Keratinocyte (primary cell): ENCODE measurements around the gene ARNT2. TPM values are rescaled to one million over a fixed set of nuclear protein-coding genes. Genes with fewer than 3 reads are reported as not detected.

Experiments used
- DNase-seq: peaks from one replicate; pipeline ENCODE4 v3.0.0-alpha.2; 2011; ENCODE audit warnings: low read depth, missing footprints, low spot score
- FAIRE-seq: peaks from 2 replicates; lab custom pipeline; 2011; peaks lifted over from hg19 to GRCh38; lab: Jason Lieb, UNC
- H2AFZ ChIP-seq: 2 replicates; pipeline ENCODE4 v1.6.0; 2012; ENCODE audit warnings: low read length, control low read depth, inconsistent platforms; ENCODE audit not compliant: control insufficient read depth
- H3K27ac ChIP-seq: 2 replicates; pipeline ENCODE4 v1.5.1; 2011; ENCODE audit warnings: low read length; ENCODE audit not compliant: control insufficient read depth, insufficient read depth
- H3K27me3 ChIP-seq: 3 replicates; pipeline ENCODE4 v1.6.0; 2011; ENCODE audit warnings: low read length; ENCODE audit not compliant: control insufficient read depth, insufficient read depth; ENCODE audit errors: extremely low read depth
- H3K36me3 ChIP-seq, 2 experiments: 2 replicates in 1 of 2; 3 replicates in 1 of 2; pipeline ENCODE4 v1.5.1; 2011; ENCODE audit warnings: low read length in 2 of 2, mild to moderate bottlenecking in 1 of 2; ENCODE audit not compliant: control insufficient read depth in 2 of 2, insufficient read depth in 2 of 2; ENCODE audit errors: extremely low read depth in 1 of 2
- H3K4me1 ChIP-seq: 3 replicates; pipeline ENCODE4 v1.5.1; 2011; ENCODE audit warnings: low read length; ENCODE audit not compliant: control insufficient read depth, insufficient read depth; ENCODE audit errors: extremely low read depth
- H3K4me2 ChIP-seq: 3 replicates; pipeline ENCODE4 v1.6.0; 2011; ENCODE audit warnings: low read depth, low read length; ENCODE audit not compliant: control insufficient read depth, insufficient read depth; ENCODE audit errors: extremely low read depth
- H3K4me3 ChIP-seq, 3 experiments: fragments of 200-600 bp in 1 of 3; sonication (generic) in 1 of 3; 2 replicates in 2 of 3; 3 replicates in 1 of 3; pipeline ENCODE4 v1.5.1; 2011 to 2016; ENCODE audit warnings: low read length in 3 of 3, mild to moderate bottlenecking in 3 of 3, control low read depth in 2 of 3, inconsistent platforms in 1 of 3, low read depth in 1 of 3, mixed read lengths in 1 of 3, mixed run types in 1 of 3, moderate library complexity in 1 of 3; ENCODE audit not compliant: control insufficient read depth in 2 of 3, insufficient read depth in 2 of 3; ENCODE audit errors: extremely low read depth in 1 of 3
- H3K79me2 ChIP-seq: 2 replicates; pipeline ENCODE4 v1.6.0; 2012; ENCODE audit warnings: low read length; ENCODE audit not compliant: control insufficient read depth, insufficient read depth
- H3K9ac ChIP-seq: 3 replicates; pipeline ENCODE4 v1.6.0; 2011; ENCODE audit warnings: low read length; ENCODE audit not compliant: control insufficient read depth, insufficient read depth; ENCODE audit errors: extremely low read depth
- H3K9me1 ChIP-seq: 3 replicates; pipeline ENCODE4 v1.6.0; 2011; ENCODE audit warnings: low read length; ENCODE audit not compliant: control insufficient read depth, insufficient read depth; ENCODE audit errors: extremely low read depth
- H3K9me3 ChIP-seq: 2 replicates; pipeline ENCODE4 v1.5.1; 2012; ENCODE audit warnings: low read depth, low read length; ENCODE audit not compliant: control insufficient read depth
- H4K20me1 ChIP-seq: 3 replicates; pipeline ENCODE4 v1.6.0; 2011; ENCODE audit warnings: low read length; ENCODE audit not compliant: control insufficient read depth, insufficient read depth; ENCODE audit errors: extremely low read depth
- CTCF ChIP-seq, 3 experiments: IDR thresholded peaks in 1 of 3; conservative IDR thresholded peaks in 1 of 3; optimal IDR thresholded peaks in 1 of 3; 2 replicates in 2 of 3; 3 replicates in 1 of 3; pipeline versions ENCODE3 to v1.5.1; 2011; ENCODE audit warnings: low read length in 3 of 3, mild to moderate bottlenecking in 3 of 3, moderate library complexity in 2 of 3, control low read depth in 1 of 3, inconsistent platforms in 1 of 3; ENCODE audit not compliant: insufficient read depth in 2 of 3; ENCODE audit errors: extremely low read depth in 1 of 3
- EZH2 ChIP-seq: IDR thresholded peaks from one replicate; pipeline ENCODE4 v1.6.1; 2012; ENCODE audit warnings: inconsistent platforms, mild to moderate bottlenecking, low read length, moderate library complexity
- dilution Hi-C: fragments of 300-500 bp; cut with MboI; formaldehyde crosslinking; loops from one replicate; pipeline ENCODE4 v1.7.0; 2020; ENCODE audit warnings: low sequenced_read_pairs; ENCODE audit not compliant: extremely low pct_ligation_motif_present
- polyA plus RNA-seq, 5 experiments: library from polyadenylated mRNA; depleted of rRNA in 3 of 5; stranded (reverse) in 3 of 5; stranded (forward) in 1 of 5; unstranded in 1 of 5; fragments of >200 nt; gene quantifications; 1 replicate in 1 of 5; 2 replicates in 3 of 5; 3 replicates in 1 of 5; pipeline versions ENCODE4 v1.2.1 to v1.2.3, GENCODE V29; 2011 to 2012; ENCODE audit warnings: missing spikeins in 2 of 5, low read depth in 1 of 5, low replicate concordance in 1 of 5

Gene ARNT2
- polyA plus RNA-seq, 1 donor (not counting 4 experiments of a cell fraction or from before 2014, with no cell fraction given): 0.16 TPM

- Histone ChIP-seq H3K27me3 (peaks cover 13% of the 10 kb centered on the region), H4K20me1 (no peaks in the 10 kb centered on the region), H3K9ac (no peak overlapping the region), H2AFZ (no peak overlapping the region), H3K4me3 (no peak overlapping the region), H3K4me1 (no peaks in the 10 kb centered on the region), H3K9me1 (no peaks in the 10 kb centered on the region), H3K27ac (no peak overlapping the region), H3K4me2 (no peak overlapping the region), H3K79me2 (no peaks in the 10 kb centered on the region), H3K36me3 (no peaks in the 10 kb centered on the region), H3K9me3 (no peaks in the 10 kb centered on the region)
- FAIRE-seq (no peak), DNase-seq (no peak)
- dilution Hi-C loops: no loop called here
- TF ChIP-seq CTCF (optimal IDR thresholded peaks at IDR 0.05 in 1 of 3, IDR thresholded peaks at IDR 0.05 in 1 of 3, conservative IDR thresholded peaks at IDR 0.05 in 1 of 3; ENCODE audit: extremely low read depth in 1 of 3, insufficient read depth in 2 of 3, low read length in 3 of 3): no peak
- TF ChIP-seq EZH2: no peak
These were observed 123.8 kb downstream of the ARNT2 start for GRCh38 chr15:80527961-80528360.

- dilution Hi-C loops: no loop called here
- Histone ChIP-seq H4K20me1 (no peaks in the 10 kb centered on the region), H3K9me1 (no peaks in the 10 kb centered on the region), H2AFZ (no peak overlapping the region), H3K27ac (no peak overlapping the region), H3K4me3 (no peak overlapping the region), H3K27me3 (peaks cover 16% of the 10 kb centered on the region), H3K9ac (no peak overlapping the region), H3K9me3 (no peaks in the 10 kb centered on the region), H3K36me3 (no peaks in the 10 kb centered on the region), H3K79me2 (no peaks in the 10 kb centered on the region), H3K4me2 (no peak overlapping the region), H3K4me1 (no peaks in the 10 kb centered on the region)
- no peak for DNase-seq
- no peak for FAIRE-seq
- TF ChIP-seq CTCF (optimal IDR thresholded peaks at IDR 0.05 in 1 of 3, IDR thresholded peaks at IDR 0.05 in 1 of 3, conservative IDR thresholded peaks at IDR 0.05 in 1 of 3; ENCODE audit: extremely low read depth in 1 of 3, insufficient read depth in 2 of 3, low read length in 3 of 3) (no peak), EZH2 (no peak)
These were observed 126.7 kb downstream of the ARNT2 start for GRCh38 chr15:80530737-80531365.
